ENCODE results near the gene EIF2S1.
"Not testable (repeated sequence)": the region's sequence is repeated elsewhere in the genome, so short reads cannot be mapped to it uniquely, and the experiment has no call there.

Gene EIF2S1

GRCh38 chr14:67413806-67414769 is 54.0 kb downstream of the EIF2S1 start:
- Histone ChIP-seq H3K27ac (no peak overlapping the region), H2AFZ (ENCODE audit: low read depth) (no peak overlapping the region), H4K20me1 (ENCODE audit: insufficient read depth) (no peaks in the 10 kb centered on the region), H3K4me2 (no peak overlapping the region), H3K36me3 (ENCODE audit: insufficient read depth) (no peaks in the 10 kb centered on the region), H3K4me1 (ENCODE audit: low read depth, poor library complexity, severe bottlenecking) (no peaks in the 10 kb centered on the region), H3K9ac (no peak overlapping the region), H3K4me3 (IDR thresholded peaks at IDR 0.05; ENCODE audit: insufficient read depth, low read depth, low read length) (no peak overlapping the region), H3K79me2 (ENCODE audit: insufficient read depth, low read depth) (no peaks in the 10 kb centered on the region), H3K27me3 (ENCODE audit: insufficient read depth, low read depth) (no peaks in the 10 kb centered on the region)
- no peak for TF ChIP-seq CTCF (conservative IDR thresholded peaks at IDR 0.05; ENCODE audit: low read depth, low read length)

- H3K27ac ChIP-seq; H4K20me1 ChIP-seq (ENCODE audit: insufficient read depth); H3K4me3 ChIP-seq (IDR thresholded peaks at IDR 0.05; ENCODE audit: insufficient read depth, low read depth, low read length); H3K4me2 ChIP-seq; H3K9ac ChIP-seq; H3K79me2 ChIP-seq (ENCODE audit: insufficient read depth, low read depth); H3K27me3 ChIP-seq (ENCODE audit: insufficient read depth, low read depth); H3K4me1 ChIP-seq (ENCODE audit: low read depth, poor library complexity, severe bottlenecking); H2AFZ ChIP-seq (ENCODE audit: low read depth); H3K36me3 ChIP-seq (ENCODE audit: insufficient read depth): not testable (repeated sequence)
Observed at GRCh38 chr14:67415610-67416009, 55.5 kb downstream of the EIF2S1 start.

DNA sequence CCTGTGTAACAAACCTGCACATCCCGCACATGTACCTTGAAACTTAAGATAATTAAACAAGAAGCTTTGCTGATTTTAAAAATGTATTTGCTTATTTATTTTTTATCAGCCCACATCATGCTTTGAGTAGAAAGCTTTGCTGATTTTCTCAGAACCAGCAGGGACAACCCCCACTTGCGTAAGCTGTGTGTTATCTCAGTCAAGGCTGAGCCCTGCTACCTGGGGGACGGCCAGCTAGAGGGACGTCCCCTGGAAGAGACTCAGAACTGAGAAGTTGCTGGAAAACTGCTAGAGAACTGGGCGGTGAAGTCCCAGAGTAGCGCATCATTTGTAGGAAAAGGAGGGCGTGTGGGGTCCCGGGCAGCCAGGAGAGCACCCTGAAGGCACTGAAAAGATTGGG is 56.0 kb downstream of the EIF2S1 start:
- Histone ChIP-seq H3K79me2 (ENCODE audit: insufficient read depth, low read depth) (no peaks in the 10 kb centered on the region), H3K36me3 (ENCODE audit: insufficient read depth) (no peaks in the 10 kb centered on the region), H3K4me1 (ENCODE audit: low read depth, poor library complexity, severe bottlenecking) (no peaks in the 10 kb centered on the region), H3K4me2 (no peak overlapping the region), H3K27me3 (ENCODE audit: insufficient read depth, low read depth) (no peaks in the 10 kb centered on the region), H3K9ac (no peak overlapping the region), H3K4me3 (IDR thresholded peaks at IDR 0.05; ENCODE audit: insufficient read depth, low read depth, low read length) (no peak overlapping the region), H3K27ac (no peak overlapping the region), H4K20me1 (ENCODE audit: insufficient read depth) (no peaks in the 10 kb centered on the region), H2AFZ (ENCODE audit: low read depth) (no peak overlapping the region)
- no peak for TF ChIP-seq CTCF (conservative IDR thresholded peaks at IDR 0.05; ENCODE audit: low read depth, low read length)

DNA sequence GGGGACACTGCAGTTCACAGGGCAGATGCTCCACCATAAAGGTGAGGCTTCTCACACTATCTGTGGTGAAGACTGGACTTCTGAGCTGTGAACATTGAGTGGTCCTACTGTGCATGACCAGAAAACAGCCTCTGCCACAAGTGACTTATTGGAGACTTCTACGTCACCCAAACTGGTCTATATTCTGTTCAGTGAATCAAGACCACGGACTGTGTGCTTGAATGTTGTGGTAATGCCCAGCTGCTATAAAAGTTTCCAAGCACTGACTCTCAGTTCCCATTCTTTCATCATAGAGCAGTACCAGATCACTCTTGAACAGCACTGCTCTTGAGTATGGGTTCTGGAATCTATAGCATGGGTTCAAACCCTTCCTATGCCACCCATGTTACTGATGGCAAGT is 56.7 kb downstream of the EIF2S1 start:
- H3K9ac ChIP-seq: no peak overlapping the region
- no peaks in the 10 kb centered on the region for H3K27me3 ChIP-seq (ENCODE audit: insufficient read depth, low read depth)
- H3K4me3 ChIP-seq (IDR thresholded peaks at IDR 0.05; ENCODE audit: insufficient read depth, low read depth, low read length): no peak overlapping the region
- H3K36me3 ChIP-seq (ENCODE audit: insufficient read depth): no peaks in the 10 kb centered on the region
- H4K20me1 ChIP-seq (ENCODE audit: insufficient read depth): no peaks in the 10 kb centered on the region
- H3K4me2 ChIP-seq: no peak overlapping the region
- H2AFZ ChIP-seq (ENCODE audit: low read depth): no peak overlapping the region
- no peaks in the 10 kb centered on the region for H3K79me2 ChIP-seq (ENCODE audit: insufficient read depth, low read depth)
- H3K27ac ChIP-seq: no peak overlapping the region
- no peak for TF ChIP-seq CTCF (conservative IDR thresholded peaks at IDR 0.05; ENCODE audit: low read depth, low read length)
- H3K4me1 ChIP-seq (ENCODE audit: low read depth, poor library complexity, severe bottlenecking): no peaks in the 10 kb centered on the region

DNA sequence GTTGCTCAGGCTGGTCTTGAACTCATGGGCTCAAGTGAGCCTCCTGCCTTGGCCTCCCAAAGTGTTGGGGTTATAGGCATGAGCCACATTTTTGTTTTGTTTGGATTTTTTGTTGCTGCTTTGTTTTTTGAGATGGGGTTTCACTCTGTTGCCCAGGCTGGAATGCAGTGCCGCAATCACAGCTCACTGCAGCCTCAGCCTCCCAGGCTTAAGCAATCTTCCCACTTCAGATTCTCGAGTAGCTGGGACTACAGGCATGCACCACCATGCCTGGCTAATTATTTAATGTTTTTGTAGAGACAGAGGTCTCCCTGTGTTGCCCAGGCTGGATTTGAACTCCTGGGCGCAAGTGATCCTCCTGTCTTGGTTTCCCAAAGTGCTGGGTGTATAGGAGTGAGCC is 57.5 kb downstream of the EIF2S1 start:
- Histone ChIP-seq H2AFZ (ENCODE audit: low read depth) (no peak overlapping the region), H3K4me2 (no peak overlapping the region)

More for the DNA sequence above, 57.5 kb downstream of the EIF2S1 start:
- no peak for TF ChIP-seq CTCF (conservative IDR thresholded peaks at IDR 0.05; ENCODE audit: low read depth, low read length)
- H3K4me1 ChIP-seq (ENCODE audit: low read depth, poor library complexity, severe bottlenecking): no peaks in the 10 kb centered on the region
- H3K27me3 ChIP-seq (ENCODE audit: insufficient read depth, low read depth): no peaks in the 10 kb centered on the region
- no peaks in the 10 kb centered on the region for H3K79me2 ChIP-seq (ENCODE audit: insufficient read depth, low read depth)
- H4K20me1 ChIP-seq (ENCODE audit: insufficient read depth): no peaks in the 10 kb centered on the region
- no peak overlapping the region for H3K9ac ChIP-seq
- H3K4me3 ChIP-seq (IDR thresholded peaks at IDR 0.05; ENCODE audit: insufficient read depth, low read depth, low read length): no peak overlapping the region
- no peaks in the 10 kb centered on the region for H3K36me3 ChIP-seq (ENCODE audit: insufficient read depth)
- no peak overlapping the region for H3K27ac ChIP-seq

Measured in KMS-11 (cell line).